C4-2B (cell line): ENCODE measurements around the gene LAMTOR4.

Experiments used
- H3K27ac ChIP-seq: fragments of 450-650 bp; 2 replicates; pipeline ENCODE4 v1.5.1; 2017
- CTCF ChIP-seq: fragments of 450-650 bp; conservative IDR thresholded peaks from 2 replicates; pipeline ENCODE4 v1.5.1; 2017; ENCODE audit warnings: mild to moderate bottlenecking
- ZFX ChIP-seq: fragments of 450-650 bp; IDR thresholded peaks from 2 replicates; pipeline ENCODE4 v1.6.1; 2017

Gene LAMTOR4

GRCh38 chr7:100170101-100170897 lies 21.6 kb downstream of the LAMTOR4 start:
- TF ChIP-seq CTCF (no peak), ZFX (no peak)
- H3K27ac ChIP-seq: no peak overlapping the region

GRCh38 chr7:100171087-100171681 lies 22.5 kb downstream of the LAMTOR4 start:
- TF ChIP-seq CTCF (no peak), ZFX (no peak)
- no peak overlapping the region for H3K27ac ChIP-seq

- TF ChIP-seq ZFX: no peak
- no peak for TF ChIP-seq CTCF
- H3K27ac ChIP-seq: no peak overlapping the region
These were observed 23.1 kb downstream of the LAMTOR4 start for GRCh38 chr7:100171840-100172239.

GRCh38 chr7:100173806-100174495 lies 25.2 kb downstream of the LAMTOR4 start:
- TF ChIP-seq ZFX: no peak
- TF ChIP-seq CTCF: no peak

GRCh38 chr7:100174582-100174981 lies 25.9 kb downstream of the LAMTOR4 start:
- no peak overlapping the region for H3K27ac ChIP-seq
- TF ChIP-seq ZFX (no peak), CTCF (no peak)

More at GRCh38 chr7:100173806-100174495, 25.2 kb downstream of the LAMTOR4 start:
- H3K27ac ChIP-seq: no peak overlapping the region

GRCh38 chr7:100175296-100175935 lies 26.7 kb downstream of the LAMTOR4 start:
- TF ChIP-seq ZFX: no peak
- no peak for TF ChIP-seq CTCF
- no peak overlapping the region for H3K27ac ChIP-seq
